Choroid plexus epithelial cell (primary cell): Measurements from ENCODE around the gene FLT4.
A peak's percentile ranks its signal among the peaks of the same experiment; 100 is the strongest.

Experiments
- DNase-seq: peaks from one replicate; pipeline ENCODE4 v3.0.0-alpha.2; 2010; ENCODE audit warnings: low read depth
- H3K4me3 ChIP-seq: 2 replicates; pipeline ENCODE4 v1.5.1; 2011; ENCODE audit warnings: low read depth, mild to moderate bottlenecking, control low read depth, low read length, moderate library complexity
- TF ChIP-seq, protein P1 (sequence below): conservative IDR thresholded peaks from 2 replicates; pipeline ENCODE4 v1.5.1; 2011; ENCODE audit warnings: low read depth, mild to moderate bottlenecking, control low read depth, inconsistent platforms, low read length, moderate library complexity

FLT4 gene

DNA sequence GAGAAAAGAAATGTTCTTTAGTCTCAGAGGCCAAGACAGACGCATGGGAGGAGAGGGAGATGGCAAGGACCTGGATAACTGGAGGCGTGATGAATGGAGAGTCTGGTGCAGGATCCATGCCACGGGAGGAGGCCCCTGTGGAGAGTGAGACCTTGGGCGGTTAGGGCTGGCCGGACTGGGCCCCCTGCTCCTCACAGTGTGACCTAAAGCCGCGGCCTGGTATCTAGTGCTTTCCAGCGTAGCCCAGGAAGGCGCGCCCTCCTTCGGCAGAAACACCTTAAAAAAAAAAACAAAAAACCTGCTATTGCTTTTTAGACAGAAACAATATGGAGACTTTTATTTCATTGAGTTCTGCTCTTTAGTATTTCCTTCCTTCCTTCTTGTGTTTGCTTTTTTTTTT is 91.2 kb downstream of the FLT4 start:
- DNase-seq, result no peak
- TF ChIP-seq, protein P1, sequence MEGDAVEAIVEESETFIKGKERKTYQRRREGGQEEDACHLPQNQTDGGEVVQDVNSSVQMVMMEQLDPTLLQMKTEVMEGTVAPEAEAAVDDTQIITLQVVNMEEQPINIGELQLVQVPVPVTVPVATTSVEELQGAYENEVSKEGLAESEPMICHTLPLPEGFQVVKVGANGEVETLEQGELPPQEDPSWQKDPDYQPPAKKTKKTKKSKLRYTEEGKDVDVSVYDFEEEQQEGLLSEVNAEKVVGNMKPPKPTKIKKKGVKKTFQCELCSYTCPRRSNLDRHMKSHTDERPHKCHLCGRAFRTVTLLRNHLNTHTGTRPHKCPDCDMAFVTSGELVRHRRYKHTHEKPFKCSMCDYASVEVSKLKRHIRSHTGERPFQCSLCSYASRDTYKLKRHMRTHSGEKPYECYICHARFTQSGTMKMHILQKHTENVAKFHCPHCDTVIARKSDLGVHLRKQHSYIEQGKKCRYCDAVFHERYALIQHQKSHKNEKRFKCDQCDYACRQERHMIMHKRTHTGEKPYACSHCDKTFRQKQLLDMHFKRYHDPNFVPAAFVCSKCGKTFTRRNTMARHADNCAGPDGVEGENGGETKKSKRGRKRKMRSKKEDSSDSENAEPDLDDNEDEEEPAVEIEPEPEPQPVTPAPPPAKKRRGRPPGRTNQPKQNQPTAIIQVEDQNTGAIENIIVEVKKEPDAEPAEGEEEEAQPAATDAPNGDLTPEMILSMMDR, result no peak
- no peak overlapping the region for H3K4me3 ChIP-seq

DNA sequence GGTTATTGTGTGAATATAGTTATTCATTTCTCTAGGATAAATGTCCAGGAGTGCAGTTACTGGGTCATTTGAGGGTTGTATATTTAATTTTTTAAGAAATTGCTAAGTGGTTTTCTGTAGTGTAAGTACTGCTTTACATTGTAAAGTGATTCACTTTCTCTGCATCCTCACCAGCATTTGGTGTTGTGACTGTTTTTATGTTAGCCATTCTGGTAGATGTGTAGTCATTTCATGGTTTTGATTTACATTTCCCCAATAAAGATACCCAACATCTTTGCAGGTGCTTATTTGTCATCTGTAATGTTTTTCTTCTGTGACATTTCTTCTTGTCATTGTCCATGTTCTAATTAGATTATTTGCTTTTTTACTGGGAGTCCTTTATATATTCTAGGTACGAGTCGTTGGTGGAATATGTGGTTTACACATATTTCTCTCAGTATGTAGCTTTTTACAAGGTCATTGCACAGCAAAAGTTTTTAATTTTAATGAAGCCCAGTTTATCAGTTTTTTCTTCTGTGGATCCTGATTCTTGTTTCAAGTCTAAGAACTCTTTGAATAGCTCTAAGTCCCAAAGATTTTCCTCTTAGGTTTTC is 92.1 kb downstream of the FLT4 start:
- DNase-seq, result no peak
- TF ChIP-seq, protein P1, result no peak
- H3K4me3 ChIP-seq, result no peak overlapping the region

DNA sequence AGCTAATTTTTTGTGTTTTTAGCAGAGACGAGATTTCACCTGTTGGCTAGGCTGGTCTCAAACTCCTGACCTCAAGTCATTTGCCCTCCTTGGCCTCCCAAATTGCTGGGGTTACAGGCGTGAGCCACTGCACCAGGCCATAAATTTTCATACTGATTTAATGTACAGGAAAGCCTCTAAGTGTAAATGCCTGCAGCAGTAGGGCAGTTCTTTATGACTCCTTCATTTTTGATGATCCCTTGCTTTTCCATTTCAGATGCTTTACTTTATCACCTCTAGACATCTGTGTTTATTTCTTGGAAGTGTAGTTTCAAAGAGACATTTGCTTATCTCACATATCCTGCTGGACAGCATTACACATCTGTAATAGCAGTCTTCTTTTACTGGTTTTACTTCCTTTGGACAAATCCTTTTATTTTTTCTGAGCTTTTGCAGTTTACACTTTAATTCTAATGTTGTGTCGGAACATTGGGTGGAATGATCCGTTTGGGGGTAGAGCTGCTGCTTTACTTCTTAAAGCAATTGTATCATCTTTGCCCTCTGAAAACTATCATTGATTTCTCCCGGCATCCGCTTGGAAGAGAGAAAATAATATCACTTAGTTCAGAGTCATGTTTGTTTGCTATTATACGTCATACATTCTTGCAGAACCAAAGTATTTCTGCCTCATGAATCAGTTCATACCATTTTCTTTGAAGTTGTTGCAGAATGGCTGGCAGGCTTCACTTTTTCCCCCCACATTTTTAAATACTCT is 94.1 kb downstream of the FLT4 start:
- peak; percentile 85 for DNase-seq
- TF ChIP-seq, protein P1, result no peak
- no peak overlapping the region for H3K4me3 ChIP-seq

DNA sequence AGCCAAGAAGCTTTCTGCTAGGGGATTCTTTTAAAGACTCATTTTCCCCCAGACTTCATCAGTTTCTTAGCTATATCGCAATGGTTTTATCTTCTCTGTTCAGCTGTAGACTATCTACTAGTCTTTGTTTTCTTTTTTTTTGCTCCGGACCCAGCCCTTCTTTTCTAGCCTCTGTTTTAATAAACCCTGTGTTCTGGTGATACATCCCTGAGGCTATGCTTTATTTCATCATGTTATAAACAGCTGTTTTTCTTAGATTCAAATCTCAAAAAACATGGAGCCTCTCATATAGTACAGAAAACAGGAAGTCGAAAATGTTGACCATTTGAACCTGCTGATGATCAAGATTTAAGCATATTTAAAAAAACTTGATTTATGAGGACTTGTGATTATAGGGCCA is 95.9 kb downstream of the FLT4 start:
- no peak overlapping the region for H3K4me3 ChIP-seq
- TF ChIP-seq, protein P1, result no peak
- no peak for DNase-seq
